Testis (tissue), 3 donors: ENCODE data around the gene RXRA. TPM values are rescaled to one million over a fixed set of nuclear protein-coding genes. Genes with fewer than 3 reads are reported as not detected.

Experiments
- DNase-seq: peaks from one replicate; pipeline ENCODE4 v3.0.0-alpha.2; 2019
- H3K27ac ChIP-seq, 2 donors: fragments of 200-600 bp; sonication (generic); one replicate each; pipeline ENCODE4 v1.5.1; 2019
- H3K27me3 ChIP-seq: fragments of 200-600 bp; sonication (generic); one replicate; pipeline ENCODE4 v1.5.1; 2019
- H3K36me3 ChIP-seq: fragments of 200-600 bp; sonication (generic); one replicate; pipeline ENCODE4 v1.5.1; 2017; ENCODE audit warnings: low read depth; ENCODE audit errors: missing control alignments
- H3K4me1 ChIP-seq: fragments of 200-600 bp; sonication (generic); one replicate; pipeline ENCODE4 v1.5.1; 2019
- H3K4me3 ChIP-seq, 2 donors: fragments of 200-600 bp; sonication (generic); one replicate each; pipeline ENCODE4 v1.5.1; 2017 to 2019
- H3K9me3 ChIP-seq: fragments of 200-600 bp; sonication (generic); one replicate; pipeline ENCODE4 v1.5.1; 2017
- POLR2A ChIP-seq: fragments of 450-650 bp; IDR thresholded peaks from one replicate; pipeline ENCODE4 v1.6.1; 2017; ENCODE audit warnings: antibody characterized with exemption, mild to moderate bottlenecking, moderate library complexity
- WGBS, 2 donors: methylation state at CpG; one replicate each; pipeline ENCODE4 v1.1.5; 2018; 5-methylcytosine and 5-hydroxymethylcytosine counted together
- intact Hi-C: fragments of 100-400 bp; cut with DNase I; formaldehyde crosslinking; loops from one replicate; pipeline ENCODE4 v1.15.1; 2023; ENCODE audit warnings: low total_unique reads
- polyA plus RNA-seq: library from polyadenylated mRNA; stranded (reverse); fragments of 350-450 nt; fragmentation: Illumina TruSeq; extraction: RNeasy Lipid Tissue Mini Kit (QIAGEN cat#74804); gene quantifications from one replicate; pipeline ENCODE4 v1.2.3, GENCODE V29; 2014; ENCODE audit warnings: low read depth, low replicate concordance; ENCODE audit not compliant: insufficient read depth
- total RNA-seq, 2 donors: library from RNA; depleted of rRNA; stranded (reverse); fragments of >200 nt; gene quantifications; one replicate each; pipeline ENCODE4 v1.2.3, GENCODE V29; 2016
- TF ChIP-seq, protein P1 (sequence below), 3 experiments: fragments of 450-650 bp in 2 of 3; fragments of 200-600 bp in 1 of 3; sonication (generic) in 1 of 3; IDR thresholded peaks; one replicate each; pipeline ENCODE4 v1.5.1; 2016 to 2019; ENCODE audit warnings: antibody characterized with exemption in 3 of 3, mild to moderate bottlenecking in 2 of 3, moderate library complexity in 1 of 3

RXRA gene
- total and polyA plus RNA-seq, 3 donors from 2014 or later: 31.3 to 61.0 (median 47.3) TPM

DNA sequence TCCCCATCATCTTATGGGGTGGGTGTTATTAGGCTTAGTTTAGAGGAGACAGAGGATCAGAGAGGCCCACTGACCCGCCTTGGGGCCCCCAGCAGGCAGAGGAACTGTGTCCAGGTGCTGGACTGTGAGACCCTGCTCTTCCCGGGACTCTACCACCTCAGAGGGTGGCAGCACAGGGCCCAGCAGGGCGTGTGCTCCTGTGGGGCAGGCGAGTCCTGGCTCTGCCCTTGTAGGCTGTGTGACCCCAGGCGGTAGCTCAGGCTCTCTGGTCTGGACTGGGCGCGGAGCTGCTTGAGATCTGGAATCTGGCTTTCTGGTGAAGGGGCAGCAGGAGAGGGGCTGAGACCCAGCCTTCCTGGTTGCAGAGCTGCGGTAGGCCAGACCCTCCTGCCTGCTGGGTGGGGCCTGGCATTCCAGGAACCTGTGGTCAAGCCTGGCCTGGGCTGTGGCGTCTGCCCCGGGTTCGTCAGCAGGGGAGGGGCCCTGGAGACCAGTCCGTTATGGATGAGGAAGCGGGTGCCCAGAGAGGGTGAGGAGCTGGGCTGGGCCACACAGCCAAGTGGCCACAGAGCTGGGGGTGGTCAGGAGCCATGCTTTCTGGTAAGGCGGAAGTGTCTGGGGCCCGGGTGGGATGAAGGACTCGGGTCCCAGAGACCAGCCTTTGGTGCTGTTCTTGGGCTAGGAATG, 46.5 kb downstream of the RXRA start:
- Histone ChIP-seq H3K27me3 (no peaks in the 10 kb centered on the region), H3K36me3 (no peaks in the 10 kb centered on the region), H3K27ac (peak overlapping the region; percentile 14 to 62), H3K4me1 (peaks cover 88% of the 10 kb centered on the region), H3K9me3 (no peaks in the 10 kb centered on the region), H3K4me3 (no peak overlapping the region)
- intact Hi-C loops: no loop called here
- TF ChIP-seq, protein P1, sequence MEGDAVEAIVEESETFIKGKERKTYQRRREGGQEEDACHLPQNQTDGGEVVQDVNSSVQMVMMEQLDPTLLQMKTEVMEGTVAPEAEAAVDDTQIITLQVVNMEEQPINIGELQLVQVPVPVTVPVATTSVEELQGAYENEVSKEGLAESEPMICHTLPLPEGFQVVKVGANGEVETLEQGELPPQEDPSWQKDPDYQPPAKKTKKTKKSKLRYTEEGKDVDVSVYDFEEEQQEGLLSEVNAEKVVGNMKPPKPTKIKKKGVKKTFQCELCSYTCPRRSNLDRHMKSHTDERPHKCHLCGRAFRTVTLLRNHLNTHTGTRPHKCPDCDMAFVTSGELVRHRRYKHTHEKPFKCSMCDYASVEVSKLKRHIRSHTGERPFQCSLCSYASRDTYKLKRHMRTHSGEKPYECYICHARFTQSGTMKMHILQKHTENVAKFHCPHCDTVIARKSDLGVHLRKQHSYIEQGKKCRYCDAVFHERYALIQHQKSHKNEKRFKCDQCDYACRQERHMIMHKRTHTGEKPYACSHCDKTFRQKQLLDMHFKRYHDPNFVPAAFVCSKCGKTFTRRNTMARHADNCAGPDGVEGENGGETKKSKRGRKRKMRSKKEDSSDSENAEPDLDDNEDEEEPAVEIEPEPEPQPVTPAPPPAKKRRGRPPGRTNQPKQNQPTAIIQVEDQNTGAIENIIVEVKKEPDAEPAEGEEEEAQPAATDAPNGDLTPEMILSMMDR (IDR thresholded peaks at IDR 0.05): no peak
- TF ChIP-seq POLR2A: no peak
- peak; percentile 35 for DNase-seq
- WGBS, 2 donors: 51 to 81% methylated on average over 5 to 13 of the region's 16 CpGs

DNA sequence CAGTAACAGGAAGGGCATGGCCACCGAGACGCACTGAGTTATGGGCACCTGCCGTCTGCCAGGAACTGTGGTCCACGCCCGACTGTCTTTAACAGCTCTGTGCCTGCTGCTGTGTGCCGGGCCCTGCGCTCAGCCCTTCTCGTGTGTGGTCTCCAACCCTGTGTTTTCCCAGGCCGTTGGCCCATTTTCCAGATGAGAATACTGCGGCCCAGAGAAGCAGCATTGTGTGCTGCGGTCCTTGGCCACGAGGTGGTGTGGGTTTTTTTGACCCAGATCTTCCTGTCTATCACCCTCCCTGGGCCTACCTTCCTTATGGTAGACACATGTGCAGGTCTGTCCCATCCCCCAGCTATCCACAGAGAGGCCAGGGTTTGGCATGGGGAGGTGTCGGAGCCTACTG, 47.0 kb downstream of the RXRA start:
- 85 to 89% methylated on average over 13 of the region's 13 CpGs for WGBS, 2 donors
- intact Hi-C loops: no loop called here
- peaks cover 88% of the 10 kb centered on the region for H3K4me1 ChIP-seq
- H3K27me3 ChIP-seq: no peaks in the 10 kb centered on the region
- no peaks in the 10 kb centered on the region for H3K9me3 ChIP-seq
- no peaks in the 10 kb centered on the region for H3K36me3 ChIP-seq
- TF ChIP-seq POLR2A: no peak
- TF ChIP-seq, protein P1 (IDR thresholded peaks at IDR 0.05): no peak
- DNase-seq: no peak
- peak overlapping the region; percentile 14 to 22 for H3K27ac ChIP-seq
- H3K4me3 ChIP-seq: no peak overlapping the region

DNA sequence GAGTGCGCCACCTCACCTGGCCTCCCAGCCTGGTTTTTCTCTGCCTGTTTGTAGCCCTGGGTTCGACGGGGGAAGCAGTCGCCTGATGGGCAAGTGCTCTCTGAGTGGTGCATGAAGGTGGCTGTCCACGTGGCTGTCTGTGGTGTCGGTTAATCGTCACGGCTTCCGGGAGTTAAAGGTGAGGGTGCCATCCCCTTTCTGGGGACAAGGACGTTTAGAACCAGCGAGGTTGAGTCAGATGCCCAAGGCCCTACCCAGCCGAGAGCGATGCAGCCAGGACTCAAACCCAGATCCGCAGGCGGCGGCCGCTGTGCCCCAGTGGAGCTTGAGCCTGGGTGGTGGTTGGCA, 47.7 kb downstream of the RXRA start:
- H3K4me1 ChIP-seq: peaks cover 91% of the 10 kb centered on the region
- intact Hi-C loops: no loop called here
- TF ChIP-seq, protein P1 (IDR thresholded peaks at IDR 0.05): no peak
- TF ChIP-seq POLR2A: no peak
- H3K27me3 ChIP-seq: no peaks in the 10 kb centered on the region
- peak overlapping the region; percentile 83 to 90 for H3K27ac ChIP-seq
- H3K4me3 ChIP-seq: no peak overlapping the region
- DNase-seq: no peak
- no peaks in the 10 kb centered on the region for H3K9me3 ChIP-seq
- H3K36me3 ChIP-seq: no peaks in the 10 kb centered on the region
- 85 to 92% methylated on average over 11 to 17 of the region's 17 CpGs for WGBS, 2 donors

DNA sequence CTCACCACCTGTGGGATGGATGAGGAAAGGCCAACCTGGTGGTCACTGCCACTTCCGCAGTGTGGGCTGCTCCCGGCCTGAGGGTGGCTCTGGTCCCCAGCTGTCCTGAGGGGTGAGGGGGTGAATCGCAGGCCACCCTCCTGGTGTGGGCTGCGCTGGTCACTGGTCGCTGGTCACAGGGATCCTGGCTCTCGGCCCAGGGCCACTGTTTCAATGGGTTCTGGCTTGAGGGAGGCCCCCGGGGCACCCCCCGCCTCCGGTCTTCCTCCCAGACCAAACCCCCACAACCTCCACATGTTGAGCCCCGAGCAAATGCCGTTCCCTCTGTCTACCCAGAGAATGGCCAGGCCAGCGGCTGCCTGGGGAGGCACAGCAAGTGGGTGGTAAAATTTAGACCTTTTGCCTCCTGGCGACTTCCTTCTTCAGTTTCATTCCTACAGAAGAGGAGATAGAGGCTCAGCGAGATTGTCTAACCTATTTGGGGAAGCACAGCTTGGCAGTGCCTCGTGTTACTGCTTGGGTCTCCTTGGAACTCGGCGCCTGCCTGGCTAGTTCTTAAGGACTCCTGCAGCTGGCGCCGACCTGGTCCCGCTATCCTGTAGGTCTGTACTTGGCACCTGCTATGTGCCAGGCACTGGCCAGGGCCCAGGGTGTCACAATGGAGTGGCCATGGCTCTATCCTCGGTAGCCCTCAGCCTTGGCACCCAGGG, 48.2 kb downstream of the RXRA start:
- no peak for TF ChIP-seq POLR2A
- TF ChIP-seq, protein P1 (IDR thresholded peaks at IDR 0.05): no peak
- no peaks in the 10 kb centered on the region for H3K27me3 ChIP-seq
- intact Hi-C loops: no loop called here
- no peaks in the 10 kb centered on the region for H3K36me3 ChIP-seq
- H3K4me3 ChIP-seq: no peak overlapping the region
- H3K9me3 ChIP-seq: no peaks in the 10 kb centered on the region
- peaks cover 94% of the 10 kb centered on the region for H3K4me1 ChIP-seq
- 68 to 79% methylated on average over 19 to 21 of the region's 21 CpGs for WGBS, 2 donors
- peak overlapping the region; percentile 83 to 90 for H3K27ac ChIP-seq
- DNase-seq: peak; percentile 55
